Head of caudate nucleus (tissue), 42 donors: Measurements from ENCODE around the gene CNTN1.

Source experiments
- DNase-seq, 42 donors: peaks; one replicate each; pipeline versions ENCODE4 v3.0.0 to v3.0.0-alpha.2; 2020 to 2021; ENCODE audit warnings: mixed read lengths in 7 of 42
- intact Hi-C: fragments of 100-400 bp; cut with DNase I; formaldehyde crosslinking; loops from one replicate; pipeline ENCODE4 v1.15.0; 2022

The CNTN1 gene

DNA sequence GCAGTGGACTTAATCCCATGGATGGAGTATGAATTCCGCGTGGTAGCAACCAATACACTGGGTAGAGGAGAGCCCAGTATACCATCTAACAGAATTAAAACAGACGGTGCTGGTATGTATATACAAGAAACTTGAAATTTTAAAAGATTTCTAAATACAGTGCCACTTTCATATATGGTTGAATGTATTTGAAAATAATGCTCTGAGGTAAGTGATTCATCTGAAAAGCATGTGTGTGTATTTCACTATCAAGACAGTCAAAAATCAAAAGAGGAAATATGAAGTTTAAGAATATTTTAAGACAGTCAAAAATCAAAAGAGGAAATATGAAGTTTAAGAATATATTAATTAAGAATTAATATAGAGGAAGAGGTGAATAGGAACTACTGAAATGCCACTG lies 300.9 kb downstream of the CNTN1 start:
- DNase-seq: no peak
- intact Hi-C loops: no loop called here

GRCh38 chr12:40996091-40996490 lies 303.9 kb downstream of the CNTN1 start:
- DNase-seq: no peak
- intact Hi-C loops: no loop called here

GRCh38 chr12:40999210-40999609 lies 307.0 kb downstream of the CNTN1 start:
- intact Hi-C loops: no loop called here
- DNase-seq: no peak

- intact Hi-C loops: no loop called here
- DNase-seq: no peak
Observed at GRCh38 chr12:41008472-41008871, 316.2 kb downstream of the CNTN1 start.

- no peak for DNase-seq
- intact Hi-C loops: no loop called here
Observed at GRCh38 chr12:41011939-41012338, 319.7 kb downstream of the CNTN1 start.

DNA sequence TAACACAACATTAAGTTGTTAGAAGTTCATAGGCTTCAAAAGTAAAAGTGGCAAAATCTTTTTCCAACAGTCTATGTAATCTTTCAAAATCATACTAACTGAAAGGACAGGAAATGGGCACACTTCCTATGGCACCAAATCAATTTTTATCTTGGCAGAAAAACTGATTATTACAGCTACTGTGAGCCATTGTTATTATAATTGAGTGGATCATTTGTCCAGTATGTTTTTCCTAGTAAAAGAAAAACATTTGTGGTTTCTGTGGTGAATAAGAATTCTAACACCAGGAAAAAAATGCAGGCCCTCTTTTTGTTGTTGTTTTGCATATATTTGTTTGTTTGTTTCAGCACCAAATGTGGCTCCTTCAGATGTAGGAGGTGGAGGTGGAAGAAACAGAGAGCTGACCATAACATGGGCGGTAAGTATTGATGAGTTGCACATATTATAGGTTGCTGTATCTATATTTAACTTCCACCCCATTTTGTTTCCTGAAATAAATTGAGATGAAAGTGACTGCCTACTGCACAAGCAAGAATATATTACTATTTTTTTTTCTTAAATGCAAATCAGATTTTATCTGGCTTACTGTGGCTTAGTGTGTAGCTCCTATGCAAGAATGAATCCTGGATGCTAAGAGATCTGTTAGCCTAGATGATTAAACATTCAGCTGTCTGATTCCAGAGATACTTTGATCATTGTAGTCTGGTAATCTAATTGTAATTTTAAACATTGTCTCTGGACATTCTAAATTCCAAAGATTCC lies 321.8 kb downstream of the CNTN1 start:
- intact Hi-C loops: no loop called here
- no peak for DNase-seq

GRCh38 chr12:41014643-41015020 lies 322.4 kb downstream of the CNTN1 start:
- DNase-seq: no peak
- intact Hi-C loops: no loop called here

- intact Hi-C loops: no loop called here
- no peak for DNase-seq
Observed at GRCh38 chr12:41018010-41018409, 325.8 kb downstream of the CNTN1 start.

GRCh38 chr12:41019461-41019860 lies 327.2 kb downstream of the CNTN1 start:
- intact Hi-C loops: no loop called here
- no peak for DNase-seq

- no peak for DNase-seq
- intact Hi-C loops: no loop called here
Observed at GRCh38 chr12:41023836-41024235, 331.6 kb downstream of the CNTN1 start.

DNA sequence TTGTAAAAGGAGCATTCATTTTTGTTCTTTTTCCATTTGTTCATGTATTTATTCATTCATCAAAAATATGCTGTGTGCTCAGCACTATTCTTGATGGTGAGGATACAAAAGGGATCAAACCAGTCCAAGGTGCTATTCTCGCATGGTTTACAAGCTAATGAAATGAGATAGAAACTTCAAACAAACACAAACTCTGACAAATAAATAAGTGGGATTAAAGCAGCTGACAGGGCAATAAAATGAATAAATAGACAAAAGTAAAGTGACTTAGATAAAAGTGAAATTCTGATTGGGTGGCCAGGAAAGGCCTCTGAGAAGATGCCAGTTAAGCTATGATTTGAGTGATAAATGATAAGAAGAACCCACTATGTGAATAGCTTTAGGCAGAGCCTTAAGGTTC lies 333.9 kb downstream of the CNTN1 start:
- no peak for DNase-seq
- intact Hi-C loops: no loop called here

GRCh38 chr12:41032386-41032785 lies 340.1 kb downstream of the CNTN1 start:
- DNase-seq: no peak
- intact Hi-C loops: no loop called here

GRCh38 chr12:41034686-41035085 lies 342.4 kb downstream of the CNTN1 start:
- intact Hi-C loops: no loop called here
- DNase-seq: no peak

DNA sequence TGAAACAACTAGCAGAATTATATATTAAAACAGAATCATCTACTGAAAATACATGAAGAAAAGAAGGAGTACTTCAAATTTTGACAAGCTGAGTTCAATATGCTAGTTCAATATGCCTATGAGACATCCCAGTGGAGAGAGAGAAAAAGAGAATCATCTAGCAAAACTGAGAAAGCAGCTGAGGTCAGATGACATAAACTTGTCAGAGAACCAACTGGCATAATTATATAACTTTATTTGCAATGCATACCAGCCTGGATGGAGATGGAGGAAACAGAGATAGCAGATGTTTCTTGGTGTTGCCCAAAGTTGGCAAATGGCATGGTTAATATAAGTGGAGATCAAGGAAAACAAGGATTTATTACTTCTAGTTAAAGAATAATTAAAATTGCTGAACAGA lies 347.2 kb downstream of the CNTN1 start:
- DNase-seq: no peak
- intact Hi-C loops: no loop called here

- no peak for DNase-seq
- intact Hi-C loops: no loop called here
Observed at GRCh38 chr12:41045509-41045908, 353.3 kb downstream of the CNTN1 start.

GRCh38 chr12:41049033-41049432 lies 356.8 kb downstream of the CNTN1 start:
- intact Hi-C loops: no loop called here
- DNase-seq: no peak

DNA sequence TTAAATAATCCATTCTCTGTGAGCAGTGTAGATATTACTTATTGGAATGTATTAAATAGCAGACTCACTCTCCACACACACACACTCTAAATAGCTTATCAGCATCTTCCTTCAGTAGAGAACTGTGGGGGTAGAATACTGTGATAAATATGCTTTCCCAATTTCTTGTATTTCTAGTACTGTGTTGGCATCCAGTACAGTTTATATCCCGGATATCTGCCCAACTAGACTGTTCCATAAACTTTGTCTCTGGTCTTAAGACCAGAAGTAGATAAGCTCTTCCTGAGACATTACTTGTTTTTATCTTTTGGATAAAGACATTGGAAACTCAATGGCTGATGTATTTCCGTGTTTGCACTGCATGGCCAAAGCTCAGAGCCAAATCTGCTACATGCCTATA lies 359.7 kb downstream of the CNTN1 start:
- DNase-seq: no peak
- intact Hi-C loops: no loop called here

DNA sequence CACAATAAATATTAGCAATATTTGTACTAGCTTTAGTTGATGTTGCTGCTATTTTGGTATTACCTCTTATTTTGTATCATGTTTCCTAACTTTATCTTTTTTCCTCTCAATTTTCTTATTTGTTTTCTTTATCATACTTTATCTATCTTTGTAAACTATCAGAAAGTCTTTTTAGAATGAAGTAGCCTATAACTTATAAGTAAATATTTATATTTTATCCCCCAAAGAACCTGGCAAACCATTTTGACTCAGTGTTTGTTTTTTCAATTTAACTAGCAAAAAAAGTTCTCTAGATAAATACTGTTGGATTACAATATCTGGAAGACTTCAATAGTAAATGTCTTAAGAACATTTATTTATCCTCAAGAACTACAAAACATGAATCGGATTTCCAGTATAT lies 360.2 kb downstream of the CNTN1 start:
- intact Hi-C loops: no loop called here

DNA sequence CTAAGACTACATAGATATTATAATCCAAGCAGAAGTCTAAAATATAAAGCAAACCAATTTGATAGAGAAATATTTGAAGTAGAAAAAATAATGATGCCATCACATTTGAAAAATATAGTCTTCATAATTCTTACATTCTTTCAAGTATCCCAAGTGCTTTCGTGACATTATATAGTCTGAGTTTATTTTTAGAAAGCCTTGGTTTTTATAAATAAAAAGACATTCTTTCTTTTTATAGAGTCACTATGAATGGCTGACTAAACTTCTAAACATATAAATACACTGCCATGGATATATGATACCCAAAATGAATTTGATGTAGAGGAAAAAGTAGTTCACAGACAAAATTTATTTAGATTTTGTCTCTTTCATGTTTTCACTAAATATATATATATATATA lies 360.8 kb downstream of the CNTN1 start:
- DNase-seq: no peak
- intact Hi-C loops: no loop called here

More for the DNA sequence above, 360.2 kb downstream of the CNTN1 start:
- no peak for DNase-seq

DNA sequence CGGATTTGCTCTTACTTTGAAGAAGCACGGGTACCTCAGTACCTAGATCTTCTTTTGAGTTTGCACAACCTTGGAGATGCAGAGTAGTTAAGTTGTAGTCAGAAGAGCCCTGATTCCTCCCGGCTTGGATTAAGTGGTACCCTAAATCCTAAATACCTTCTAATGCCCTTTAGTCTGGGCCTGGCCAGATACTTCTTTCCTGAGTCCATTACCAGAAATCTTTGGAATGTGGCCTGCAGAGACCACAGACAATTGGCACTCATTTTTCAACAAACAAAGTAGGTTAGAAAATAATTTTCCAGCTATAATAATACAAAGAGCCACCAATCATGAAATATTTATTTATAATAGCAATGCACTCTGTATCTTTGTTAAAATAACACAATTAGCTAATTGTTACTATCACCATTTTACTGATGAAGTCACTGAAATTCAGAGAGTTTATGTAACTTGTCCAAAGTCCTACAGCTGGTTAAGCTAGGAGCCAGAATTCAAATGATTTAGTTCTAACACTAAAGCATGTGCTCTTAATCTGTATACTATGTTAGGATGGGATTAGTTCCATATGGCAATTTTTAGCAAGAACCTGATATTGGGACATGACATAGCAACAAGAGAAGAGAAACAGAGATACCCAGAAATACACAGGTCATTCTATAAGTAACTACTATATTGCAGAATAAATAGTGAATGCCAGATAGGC lies 363.8 kb downstream of the CNTN1 start:
- no peak for DNase-seq
- intact Hi-C loops: no loop called here

DNA sequence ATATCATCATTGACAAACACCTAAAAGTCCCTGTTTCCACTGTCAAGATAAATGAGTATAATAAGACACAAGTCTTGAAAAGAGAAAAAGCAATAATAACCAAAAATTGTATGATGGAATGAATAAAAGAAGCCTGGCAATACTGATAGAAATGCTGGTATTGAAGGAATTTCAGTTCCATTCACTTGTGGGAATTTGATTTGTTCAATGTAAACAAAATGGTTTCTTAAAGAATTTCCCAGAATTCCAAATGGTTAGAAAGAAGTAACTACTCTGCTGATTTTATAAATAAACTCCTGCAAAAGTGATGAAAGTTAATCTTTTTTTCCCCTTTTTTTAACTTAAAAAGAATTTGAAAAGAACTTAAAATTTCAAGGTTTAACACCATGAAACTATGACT lies 366.0 kb downstream of the CNTN1 start:
- intact Hi-C loops: no loop called here
- no peak for DNase-seq
